A549 (cell line): Measurements from ENCODE around the gene CDAN1.

Experiments
- BHLHE40 ChIP-seq: IDR thresholded peaks from 2 replicates; pipeline ENCODE4 v1.6.1; 2012; ENCODE audit warnings: low read depth, low read length, inconsistent platforms
- CBX8 ChIP-seq: fragments of 200-600 bp; sonication (generic); IDR thresholded peaks from 2 replicates; pipeline ENCODE4 v1.6.1; 2016
- CHD4 ChIP-seq: fragments of 200-600 bp; sonication (generic); IDR thresholded peaks from 2 replicates; pipeline ENCODE4 v1.6.1; 2016; ENCODE audit warnings: antibody characterized with exemption, mild to moderate bottlenecking, borderline replicate concordance
- EP300 ChIP-seq, 2 experiments: fragments of >200 bp; sonication (Bioruptor Twin); formaldehyde crosslinking; IDR thresholded peaks; 2 replicates in 1 of 2; 3 replicates in 1 of 2; pipeline ENCODE4 v1.6.1; 2016 to 2017
- HDAC2 ChIP-seq: fragments of 200-600 bp; sonication (generic); IDR thresholded peaks from 2 replicates; pipeline ENCODE4 v1.6.1; 2016
- JUN ChIP-seq, 2 experiments: fragments of >200 bp; sonication (Bioruptor Twin); formaldehyde crosslinking; IDR thresholded peaks; 2 replicates in 1 of 2; 3 replicates in 1 of 2; pipeline ENCODE4 v1.6.1; 2016 to 2017
- KDM1A ChIP-seq: fragments of 200-600 bp; sonication (generic); IDR thresholded peaks from 2 replicates; pipeline ENCODE4 v1.6.1; 2016; ENCODE audit warnings: low read depth, mild to moderate bottlenecking
- MAZ ChIP-seq: fragments of 150-350 bp; IDR thresholded peaks from 2 replicates; pipeline ENCODE4 v1.6.1; 2014; ENCODE audit warnings: antibody characterized with exemption, low read depth, low read length, borderline replicate concordance
- POLR2A ChIP-seq: IDR thresholded peaks from 2 replicates; pipeline ENCODE4 v1.6.1; 2012; ENCODE audit warnings: mild to moderate bottlenecking, low read length
- RFX5 ChIP-seq: fragments of 450-650 bp; IDR thresholded peaks from 2 replicates; pipeline ENCODE4 v1.7.1; 2014; ENCODE audit warnings: antibody characterized with exemption, mild to moderate bottlenecking, moderate library complexity
- TP53 ChIP-seq: fragments of 250-450 bp; sonication (Bioruptor Pico); IDR thresholded peaks from 2 replicates; pipeline ENCODE4 v1.5.0; 2021; ENCODE audit warnings: mild to moderate bottlenecking, moderate library complexity
- TF ChIP-seq, protein P1 (sequence below): fragments of >200 bp; sonication (Bioruptor Twin); formaldehyde crosslinking; IDR thresholded peaks from 3 replicates; pipeline ENCODE4 v1.5.1; 2016
- TF ChIP-seq, protein P2 (sequence below): fragments of >200 bp; sonication (Bioruptor Twin); formaldehyde crosslinking; IDR thresholded peaks from 3 replicates; pipeline ENCODE4 v1.6.1; 2016
- TF ChIP-seq, protein P3 (sequence below): fragments of 450-650 bp; IDR thresholded peaks from 2 replicates; pipeline ENCODE4 v1.6.1; 2014; ENCODE audit warnings: antibody characterized with exemption

DNA sequence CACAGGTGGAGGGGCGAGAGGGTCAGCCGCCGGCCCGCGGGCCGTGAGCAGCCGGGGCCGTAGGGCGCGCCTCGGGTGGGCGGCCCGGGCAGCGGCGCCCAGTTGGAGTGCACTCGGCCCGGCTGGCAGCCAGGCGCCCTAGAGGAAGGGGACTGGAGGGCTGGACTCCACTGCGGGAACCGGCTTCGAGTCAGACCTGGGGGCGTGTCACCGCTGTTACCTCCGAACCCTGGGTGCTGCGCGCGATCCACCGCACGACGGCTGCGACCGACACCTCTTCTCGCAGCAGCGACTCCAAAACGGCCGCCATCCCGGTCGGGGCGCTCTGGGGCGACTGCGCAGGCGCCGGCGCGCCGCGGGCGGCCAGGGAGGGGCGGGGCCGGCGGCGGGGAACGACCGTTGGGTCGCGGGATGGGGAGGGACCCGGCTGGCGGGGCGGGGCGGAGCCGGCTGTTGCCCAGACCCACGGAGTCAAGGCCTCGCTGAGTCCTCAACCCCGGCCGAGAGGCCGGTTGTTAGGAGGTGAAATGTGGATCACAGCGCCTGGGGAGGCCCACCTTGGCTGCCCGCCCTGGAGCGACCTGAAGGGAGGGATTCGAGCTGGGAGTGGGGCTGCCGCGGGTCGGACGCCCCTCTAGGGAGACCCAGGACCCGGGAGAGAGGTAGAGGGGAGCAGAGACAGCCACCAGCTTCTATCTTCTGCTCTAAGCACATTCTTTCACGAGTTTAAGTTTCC is at the start of gene CDAN1:
- no peak for TF ChIP-seq HDAC2
- TF ChIP-seq MAZ = no peak
- TF ChIP-seq, protein P1, sequence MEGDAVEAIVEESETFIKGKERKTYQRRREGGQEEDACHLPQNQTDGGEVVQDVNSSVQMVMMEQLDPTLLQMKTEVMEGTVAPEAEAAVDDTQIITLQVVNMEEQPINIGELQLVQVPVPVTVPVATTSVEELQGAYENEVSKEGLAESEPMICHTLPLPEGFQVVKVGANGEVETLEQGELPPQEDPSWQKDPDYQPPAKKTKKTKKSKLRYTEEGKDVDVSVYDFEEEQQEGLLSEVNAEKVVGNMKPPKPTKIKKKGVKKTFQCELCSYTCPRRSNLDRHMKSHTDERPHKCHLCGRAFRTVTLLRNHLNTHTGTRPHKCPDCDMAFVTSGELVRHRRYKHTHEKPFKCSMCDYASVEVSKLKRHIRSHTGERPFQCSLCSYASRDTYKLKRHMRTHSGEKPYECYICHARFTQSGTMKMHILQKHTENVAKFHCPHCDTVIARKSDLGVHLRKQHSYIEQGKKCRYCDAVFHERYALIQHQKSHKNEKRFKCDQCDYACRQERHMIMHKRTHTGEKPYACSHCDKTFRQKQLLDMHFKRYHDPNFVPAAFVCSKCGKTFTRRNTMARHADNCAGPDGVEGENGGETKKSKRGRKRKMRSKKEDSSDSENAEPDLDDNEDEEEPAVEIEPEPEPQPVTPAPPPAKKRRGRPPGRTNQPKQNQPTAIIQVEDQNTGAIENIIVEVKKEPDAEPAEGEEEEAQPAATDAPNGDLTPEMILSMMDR = no peak
- no peak for TF ChIP-seq BHLHE40
- TF ChIP-seq TP53 (CRISPR knock-in tag) = no peak
- TF ChIP-seq, protein P2, sequence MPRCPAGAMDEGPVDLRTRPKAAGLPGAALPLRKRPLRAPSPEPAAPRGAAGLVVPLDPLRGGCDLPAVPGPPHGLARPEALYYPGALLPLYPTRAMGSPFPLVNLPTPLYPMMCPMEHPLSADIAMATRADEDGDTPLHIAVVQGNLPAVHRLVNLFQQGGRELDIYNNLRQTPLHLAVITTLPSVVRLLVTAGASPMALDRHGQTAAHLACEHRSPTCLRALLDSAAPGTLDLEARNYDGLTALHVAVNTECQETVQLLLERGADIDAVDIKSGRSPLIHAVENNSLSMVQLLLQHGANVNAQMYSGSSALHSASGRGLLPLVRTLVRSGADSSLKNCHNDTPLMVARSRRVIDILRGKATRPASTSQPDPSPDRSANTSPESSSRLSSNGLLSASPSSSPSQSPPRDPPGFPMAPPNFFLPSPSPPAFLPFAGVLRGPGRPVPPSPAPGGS = no peak; the same call in 2 of the 3 replicates
- TF ChIP-seq CHD4 = no peak
- TF ChIP-seq CBX8 = no peak
- TF ChIP-seq RFX5 = no peak
- no peak for TF ChIP-seq EP300 (IDR thresholded peaks at IDR 0.05)
- peak; percentile 76 for TF ChIP-seq POLR2A
- TF ChIP-seq, protein P3, sequence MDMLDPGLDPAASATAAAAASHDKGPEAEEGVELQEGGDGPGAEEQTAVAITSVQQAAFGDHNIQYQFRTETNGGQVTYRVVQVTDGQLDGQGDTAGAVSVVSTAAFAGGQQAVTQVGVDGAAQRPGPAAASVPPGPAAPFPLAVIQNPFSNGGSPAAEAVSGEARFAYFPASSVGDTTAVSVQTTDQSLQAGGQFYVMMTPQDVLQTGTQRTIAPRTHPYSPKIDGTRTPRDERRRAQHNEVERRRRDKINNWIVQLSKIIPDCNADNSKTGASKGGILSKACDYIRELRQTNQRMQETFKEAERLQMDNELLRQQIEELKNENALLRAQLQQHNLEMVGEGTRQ = no peak
- TF ChIP-seq JUN (IDR thresholded peaks at IDR 0.05) = peak in 1 of 2 experiments; percentile 29; a peak in 1 of 5 replicates
- no peak for TF ChIP-seq KDM1A
